GM10847 (cell line): ENCODE data around the gene ACOX3.

Source experiments
- POLR2A ChIP-seq: IDR thresholded peaks from 2 replicates; pipeline ENCODE4 v1.6.1; 2011; ENCODE audit not compliant: insufficient read length; ENCODE audit errors: extremely low read depth

The ACOX3 gene

DNA sequence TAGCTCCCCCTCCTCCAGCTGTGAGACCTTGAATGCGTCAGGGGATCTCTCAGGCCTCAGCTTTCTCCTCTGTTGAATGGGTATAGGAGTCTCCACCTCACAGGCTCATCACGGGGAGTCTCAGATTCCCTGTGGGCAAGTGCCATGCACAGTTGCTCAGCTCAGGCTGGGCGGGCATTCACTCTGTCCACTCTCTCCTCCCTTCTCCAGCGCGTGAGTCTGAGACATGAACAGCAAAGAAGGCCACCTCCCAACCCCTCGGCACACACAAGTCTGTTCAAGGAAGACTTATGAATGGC is 111.0 kb downstream of the ACOX3 start:
- no peak for TF ChIP-seq POLR2A

DNA sequence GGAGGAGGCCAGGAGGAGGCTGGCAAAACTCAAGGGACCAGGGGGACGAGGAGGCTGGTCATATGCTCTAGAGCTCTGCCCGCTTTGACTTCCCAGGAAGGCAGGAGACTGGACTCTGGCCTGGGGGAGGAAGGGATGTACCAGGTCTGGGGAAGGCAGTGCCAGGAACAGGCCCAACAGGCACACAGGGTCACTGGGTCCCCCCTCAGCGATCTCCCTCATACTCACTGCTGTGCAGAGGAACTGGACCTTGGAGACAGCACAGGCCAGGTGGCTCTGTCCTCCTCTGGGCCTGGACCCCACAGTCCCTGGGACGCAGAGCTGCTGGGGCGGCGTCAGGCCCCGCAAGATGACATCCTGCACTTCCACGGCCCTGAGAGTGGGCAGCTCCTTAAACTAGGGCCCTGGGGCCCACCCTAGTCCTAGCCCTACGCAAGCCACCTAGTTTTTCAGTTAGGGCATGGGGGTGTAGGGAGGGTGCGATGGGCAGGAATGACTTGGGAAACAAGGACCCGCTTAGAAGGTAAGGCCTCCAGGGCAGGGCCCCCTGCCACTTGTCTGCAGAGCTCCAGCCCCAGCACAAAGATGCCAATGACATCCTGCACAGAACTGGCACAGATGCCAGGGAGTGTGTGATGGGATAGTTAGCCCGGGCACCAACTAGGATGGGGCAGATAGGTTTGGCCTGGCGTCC is 111.5 kb downstream of the ACOX3 start:
- no peak for TF ChIP-seq POLR2A

GRCh38 chr4:8328456-8328855 is 112.1 kb downstream of the ACOX3 start:
- TF ChIP-seq POLR2A = no peak

- no peak for TF ChIP-seq POLR2A
Measured at GRCh38 chr4:8326206-8326605, 114.3 kb downstream of the ACOX3 start.

DNA sequence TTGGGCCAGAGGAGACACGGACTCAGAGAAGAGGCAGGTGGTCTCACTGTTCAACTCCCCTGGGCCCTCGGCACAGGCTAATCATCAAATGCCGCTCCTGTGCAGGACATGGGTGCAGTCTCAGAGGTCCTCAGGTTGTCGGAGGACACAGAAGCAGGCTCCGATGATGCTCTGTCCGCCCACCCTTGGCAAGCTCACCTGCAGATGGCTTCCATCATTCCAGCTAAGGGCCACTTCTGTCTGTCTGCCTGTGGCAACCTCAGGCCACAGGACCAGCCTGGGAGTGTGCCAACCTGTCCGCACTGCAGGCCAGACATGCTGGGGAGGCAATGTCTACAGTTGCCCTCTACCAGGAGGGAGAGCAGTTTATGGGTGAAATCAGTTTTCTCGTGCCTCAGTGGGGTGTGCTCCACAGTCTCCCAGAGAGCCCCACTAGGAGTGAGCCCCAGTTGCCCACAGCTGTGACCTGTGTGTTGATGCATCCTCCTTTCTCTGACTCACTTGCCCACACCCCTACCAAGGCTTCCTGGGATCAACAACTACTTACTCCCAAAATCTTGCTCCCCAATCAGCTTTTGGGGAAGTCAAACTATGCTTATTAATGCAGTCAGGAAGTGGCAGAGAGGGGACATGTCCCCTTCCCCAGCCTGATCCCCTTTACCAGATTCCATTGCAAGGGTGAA is 115.1 kb downstream of the ACOX3 start:
- TF ChIP-seq POLR2A = no peak

GRCh38 chr4:8324640-8325239 is 115.8 kb downstream of the ACOX3 start:
- TF ChIP-seq POLR2A = no peak

GRCh38 chr4:8323947-8324555 is 116.5 kb downstream of the ACOX3 start:
- no peak for TF ChIP-seq POLR2A

- TF ChIP-seq POLR2A = no peak
Measured at GRCh38 chr4:8322794-8323704, 117.5 kb downstream of the ACOX3 start.

DNA sequence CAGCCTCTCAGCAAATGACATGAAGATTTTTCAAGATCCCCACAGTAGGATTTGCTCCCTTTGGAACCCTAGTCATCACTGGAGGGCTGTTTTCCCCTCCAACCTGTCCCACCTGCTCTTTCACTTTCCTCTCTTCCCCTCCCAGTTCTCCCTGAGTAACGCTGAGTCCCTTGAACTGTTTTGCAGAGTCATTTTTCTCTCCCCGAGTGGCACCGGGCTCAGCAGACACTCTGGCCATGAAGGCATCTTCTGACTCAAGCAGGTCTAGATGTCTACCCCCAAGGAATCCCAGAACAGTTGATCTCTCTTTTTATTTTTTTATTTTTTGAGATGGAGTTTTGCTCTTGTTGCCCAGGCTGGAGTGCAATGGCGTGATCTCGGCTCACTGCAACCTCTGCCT is 118.8 kb downstream of the ACOX3 start:
- TF ChIP-seq POLR2A = no peak

- no peak for TF ChIP-seq POLR2A
Measured at GRCh38 chr4:8321220-8321619, 119.3 kb downstream of the ACOX3 start.

- TF ChIP-seq POLR2A = no peak
Measured at GRCh38 chr4:8320386-8320750, 120.2 kb downstream of the ACOX3 start.

GRCh38 chr4:8319731-8320385 is 120.7 kb downstream of the ACOX3 start:
- TF ChIP-seq POLR2A = no peak

DNA sequence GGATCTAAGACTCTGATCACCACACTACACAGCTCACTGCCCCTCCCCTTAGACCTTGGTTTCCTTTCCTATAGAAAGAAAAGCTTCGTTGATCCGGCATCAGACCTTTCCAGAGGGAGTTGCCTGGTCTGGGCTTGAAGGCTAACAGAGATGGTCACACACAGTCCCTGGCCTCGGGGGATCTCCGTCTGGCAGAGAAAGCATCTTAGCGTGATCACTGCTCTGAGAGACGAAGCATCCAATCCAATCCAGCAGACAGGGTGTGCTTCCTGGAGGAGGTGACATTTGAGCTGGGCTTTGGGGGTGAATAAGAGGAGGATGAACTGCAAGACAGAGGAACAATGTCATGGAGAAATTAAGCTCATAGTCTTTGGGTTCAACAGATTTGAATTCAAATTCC is 121.5 kb downstream of the ACOX3 start:
- TF ChIP-seq POLR2A = no peak

DNA sequence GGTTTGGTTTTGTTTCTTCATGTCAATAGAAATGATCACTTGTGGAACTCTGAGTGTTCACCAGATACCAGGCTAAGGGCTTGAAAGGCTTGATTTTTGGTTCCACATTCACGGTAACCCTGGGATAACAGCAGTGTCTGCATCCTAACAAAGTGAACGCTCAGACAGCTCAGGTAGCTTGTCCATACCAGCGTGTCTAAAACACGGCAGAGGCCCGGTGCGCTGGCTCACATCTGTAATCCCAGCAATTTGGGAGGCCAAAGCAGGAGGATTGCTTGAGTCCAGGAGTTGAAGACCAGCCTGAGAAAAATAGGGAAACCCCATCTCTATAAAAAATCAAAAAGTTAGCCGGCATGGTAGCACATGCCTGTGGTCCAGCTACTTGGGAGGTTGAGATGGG is 122.0 kb downstream of the ACOX3 start:
- no peak for TF ChIP-seq POLR2A

- TF ChIP-seq POLR2A = no peak
Measured at GRCh38 chr4:8317474-8317873, 123.0 kb downstream of the ACOX3 start.

- TF ChIP-seq POLR2A = no peak
Measured at GRCh38 chr4:8316911-8317351, 123.6 kb downstream of the ACOX3 start.
